ENCODE measurements around the gene SCAMP1. TPM values are rescaled to one million over a fixed set of nuclear protein-coding genes. Genes with fewer than 3 reads are reported as not detected.

The SCAMP1 gene
- total and polyA plus RNA-seq, 10 donors = 3.7 to 28.2 (median 21.7) TPM

GRCh38 chr5:78518365-78519197, 158.2 kb downstream of the SCAMP1 start:
- no peaks in the 10 kb centered on the region for H3K36me3 ChIP-seq
- H3K27me3 ChIP-seq (replicated peaks in 1 of 7) = peaks cover 0 to 11% (median 0%) of the 10 kb centered on the region in 7 donors
- no peak overlapping the region for H3K4me3 ChIP-seq
- intact Hi-C loops (cut with DNase I; ENCODE audit: low total_unique reads) = no loop called here
- H3K4me1 ChIP-seq = peaks cover 0 to 5% (median 0%) of the 10 kb centered on the region in 6 donors
- peak overlapping the region in 2 of 8 donors; percentile 33 to 53 for H3K27ac ChIP-seq
- no peaks in the 10 kb centered on the region for H3K9me3 ChIP-seq
- WGBS, 5 donors = 78 to 85% (median 80%) methylated on average over 14 of the region's 14 CpGs
- TF ChIP-seq POLR2A (IDR thresholded peaks at IDR 0.05) (no peak), POLR2AphosphoS5 (IDR thresholded peaks at IDR 0.05) (peak in 2 of 3 donors; percentile 16 to 29)
- no peak for DNase-seq

- no peaks in the 10 kb centered on the region for H3K36me3 ChIP-seq
- H3K9me3 ChIP-seq = no peaks in the 10 kb centered on the region
- 77 to 93% (median 89%) methylated on average over 9 of the region's 9 CpGs for WGBS, 5 donors
- intact Hi-C loops (cut with DNase I; ENCODE audit: low total_unique reads) = no loop called here
- peaks cover 0 to 11% (median 0%) of the 10 kb centered on the region in 7 donors for H3K27me3 ChIP-seq (replicated peaks in 1 of 7)
- DNase-seq = no peak
- no peak overlapping the region for H3K4me3 ChIP-seq
- TF ChIP-seq CTCF (IDR thresholded peaks at IDR 0.05 in 8 of 11, conservative IDR thresholded peaks at IDR 0.05 in 3 of 11) (no peak), POLR2AphosphoS5 (IDR thresholded peaks at IDR 0.05) (no peak), POLR2A (IDR thresholded peaks at IDR 0.05) (no peak)
- peak overlapping the region in 2 of 8 donors; percentile 33 to 53 for H3K27ac ChIP-seq
- peaks cover 0 to 5% (median 0%) of the 10 kb centered on the region in 6 donors for H3K4me1 ChIP-seq
These were observed 159.0 kb downstream of the SCAMP1 start for GRCh38 chr5:78519198-78519941.

GRCh38 chr5:78521455-78521854, 161.0 kb downstream of the SCAMP1 start:
- H3K9me3 ChIP-seq = no peaks in the 10 kb centered on the region
- no peak overlapping the region for H3K27ac ChIP-seq
- H3K4me1 ChIP-seq = peaks cover 0 to 14% (median 0%) of the 10 kb centered on the region in 6 donors
- H3K27me3 ChIP-seq (replicated peaks in 1 of 7) = peaks cover 0 to 11% (median 0%) of the 10 kb centered on the region in 7 donors
- WGBS, 5 donors = 81 to 85% (median 81%) methylated on average over 2 of the region's 2 CpGs
- DNase-seq = no peak
- no peak overlapping the region for H3K4me3 ChIP-seq
- no peaks in the 10 kb centered on the region for H3K36me3 ChIP-seq
- intact Hi-C loops (cut with DNase I; ENCODE audit: low total_unique reads) = no loop called here
- TF ChIP-seq POLR2AphosphoS5 (IDR thresholded peaks at IDR 0.05) (no peak), POLR2A (IDR thresholded peaks at IDR 0.05) (no peak), CTCF (IDR thresholded peaks at IDR 0.05 in 8 of 11, conservative IDR thresholded peaks at IDR 0.05 in 3 of 11) (no peak)

GRCh38 chr5:78522476-78523260, 162.3 kb downstream of the SCAMP1 start:
- WGBS, 5 donors = 80 to 88% (median 84%) methylated on average over 9 of the region's 9 CpGs
- Histone ChIP-seq H3K36me3 (no peaks in the 10 kb centered on the region), H3K9me3 (no peaks in the 10 kb centered on the region), H3K4me3 (no peak overlapping the region), H3K4me1 (peaks cover 0 to 22% (median 3%) of the 10 kb centered on the region in 6 donors), H3K27ac (no peak overlapping the region), H3K27me3 (replicated peaks in 1 of 7) (peaks cover 0 to 11% (median 0%) of the 10 kb centered on the region in 7 donors)
- DNase-seq = no peak
- TF ChIP-seq CTCF (IDR thresholded peaks at IDR 0.05 in 8 of 11, conservative IDR thresholded peaks at IDR 0.05 in 3 of 11) (no peak), POLR2AphosphoS5 (IDR thresholded peaks at IDR 0.05) (no peak), POLR2A (IDR thresholded peaks at IDR 0.05) (no peak)
- intact Hi-C loops (cut with DNase I; ENCODE audit: low total_unique reads) = no loop called here

All from spleen (tissue), 11 donors.